ENCODE results near the gene CNMD.
"Not testable (repeated sequence)": the region's sequence is repeated elsewhere in the genome, so short reads cannot be mapped to it uniquely, and the experiment has no call there.

CNMD gene

DNA sequence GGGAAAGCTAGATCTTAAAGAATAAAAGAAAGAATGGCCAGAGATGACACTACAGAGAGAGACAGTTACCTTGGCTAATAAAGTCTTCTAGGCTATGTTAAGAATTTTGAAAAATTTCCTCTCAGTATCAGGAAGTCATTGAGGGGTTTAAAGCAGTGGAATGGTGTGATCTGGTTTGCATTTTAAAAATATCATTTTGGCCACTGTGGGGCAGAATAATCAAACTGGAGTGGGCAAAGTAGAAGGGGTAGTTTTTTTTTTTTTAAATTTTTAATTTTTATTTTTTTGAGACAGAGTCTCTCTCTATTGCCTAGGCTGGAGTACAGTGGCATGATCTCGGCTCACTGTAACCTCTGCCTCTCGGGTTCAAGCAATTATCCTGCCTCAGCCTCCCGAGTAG is 4.4 kb upstream of the CNMD start:
- no peak for FAIRE-seq

DNA sequence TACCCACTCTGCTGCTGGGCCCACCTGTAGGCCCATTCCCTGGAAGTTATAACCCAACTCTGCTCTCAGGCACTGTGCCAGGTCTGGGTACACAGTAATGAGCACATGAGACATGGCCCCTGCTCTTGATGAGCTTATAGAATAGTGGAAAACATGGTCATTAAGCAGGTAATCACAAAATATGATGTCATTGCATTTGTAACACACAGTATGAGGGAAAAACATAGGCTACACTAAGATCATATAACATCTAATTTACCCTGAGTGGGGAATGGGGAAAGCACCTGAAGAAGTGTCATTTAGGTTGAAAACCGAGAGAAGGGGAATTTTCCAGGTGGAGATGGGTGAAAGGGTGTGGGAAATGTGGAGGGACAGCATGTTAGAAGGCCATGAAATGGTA is 3.9 kb upstream of the CNMD start:
- FAIRE-seq = no peak

DNA sequence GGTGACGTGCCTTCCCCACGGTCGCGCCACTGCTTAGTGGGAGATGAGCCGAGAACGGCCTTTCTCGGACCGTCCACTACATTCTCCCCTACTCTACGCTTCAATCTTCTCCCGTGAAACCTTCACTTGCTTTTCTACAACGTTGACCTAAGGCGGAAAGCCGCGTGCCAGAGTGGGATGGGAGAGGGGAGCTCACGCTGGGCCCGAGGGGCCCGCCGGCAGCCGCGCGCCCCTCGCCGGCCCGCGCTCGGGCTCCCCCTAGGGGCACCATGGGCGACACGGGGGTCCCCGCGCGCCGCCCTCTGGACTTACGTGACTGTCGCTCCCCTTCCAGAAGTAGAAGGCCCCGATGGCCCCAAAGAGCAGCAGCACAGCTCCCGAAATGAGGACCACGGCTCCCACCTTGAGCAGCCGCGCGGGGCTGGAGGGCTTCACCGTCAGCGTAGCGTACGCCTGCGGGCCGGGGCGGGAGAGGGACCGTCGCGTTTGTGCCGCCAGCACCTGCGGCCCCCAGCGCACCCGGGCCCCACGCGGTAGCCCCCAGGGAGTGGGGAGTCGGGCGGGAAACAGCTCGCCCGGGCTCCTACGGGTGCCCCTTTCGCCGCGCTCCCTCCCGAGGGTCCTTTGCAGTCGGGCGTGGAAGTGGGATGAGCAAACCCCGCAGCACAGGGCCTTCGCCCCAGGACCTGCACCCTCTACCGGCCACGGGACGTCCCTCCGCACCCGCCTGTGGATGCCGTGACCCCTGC is 727 bp downstream of the CNMD start:
- FAIRE-seq = no peak

DNA sequence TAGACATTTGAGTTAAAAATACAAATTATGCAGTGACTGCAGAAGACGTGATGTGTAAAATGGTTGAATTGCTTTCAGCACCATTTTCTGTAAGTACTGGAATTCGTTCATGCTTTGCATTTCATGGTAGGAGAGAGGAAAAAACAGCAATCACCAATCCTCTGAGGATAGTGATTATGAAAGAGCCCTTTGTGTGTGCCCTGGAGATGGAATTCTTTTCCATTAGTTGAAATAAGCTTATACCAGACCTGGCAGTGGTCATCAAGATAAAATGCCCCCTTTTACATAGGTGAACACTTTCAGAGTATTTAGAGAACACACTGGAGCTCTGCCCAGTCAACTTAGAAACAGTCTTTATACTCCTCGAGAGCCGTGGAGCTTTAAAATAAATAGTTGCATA is 1.7 kb downstream of the CNMD start:
- FAIRE-seq = no peak

DNA sequence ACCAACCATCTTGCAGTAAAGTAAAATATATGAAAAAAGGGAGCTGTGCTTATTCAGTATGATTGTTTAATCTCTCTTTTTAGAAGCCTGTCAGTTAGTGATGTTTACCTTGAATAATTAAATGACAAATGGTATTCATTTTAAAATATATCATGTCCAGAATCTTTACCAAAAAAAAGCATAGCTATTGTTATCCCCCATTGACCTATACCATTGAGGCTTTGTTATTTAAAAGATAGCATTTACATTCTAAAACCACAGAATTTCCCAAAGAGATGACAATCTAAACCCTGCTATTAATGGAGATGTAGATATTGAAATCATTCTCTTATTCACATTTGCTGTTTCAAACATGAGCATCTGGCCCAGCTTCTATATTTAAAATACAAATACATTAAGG is 2.2 kb downstream of the CNMD start:
- no peak for FAIRE-seq

DNA sequence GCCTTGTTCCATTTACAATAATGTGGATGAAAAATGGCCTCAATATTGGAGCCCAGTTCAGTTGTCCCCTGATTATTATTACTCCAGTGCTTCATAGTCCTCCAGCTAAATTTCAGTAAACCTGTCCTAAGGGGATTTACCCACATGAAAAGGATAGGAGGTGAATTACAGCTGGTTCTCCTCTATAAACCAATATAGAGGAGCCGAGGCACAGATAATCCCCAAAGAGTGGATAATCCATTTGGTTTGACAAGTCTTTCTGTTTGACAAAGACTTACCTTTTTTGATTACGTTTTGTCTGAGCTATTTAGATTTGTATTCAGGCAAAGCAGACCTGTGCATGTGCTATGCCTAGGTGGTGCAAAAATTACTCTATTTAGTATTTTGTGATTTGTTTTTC is 2.7 kb downstream of the CNMD start:
- no peak for FAIRE-seq

DNA sequence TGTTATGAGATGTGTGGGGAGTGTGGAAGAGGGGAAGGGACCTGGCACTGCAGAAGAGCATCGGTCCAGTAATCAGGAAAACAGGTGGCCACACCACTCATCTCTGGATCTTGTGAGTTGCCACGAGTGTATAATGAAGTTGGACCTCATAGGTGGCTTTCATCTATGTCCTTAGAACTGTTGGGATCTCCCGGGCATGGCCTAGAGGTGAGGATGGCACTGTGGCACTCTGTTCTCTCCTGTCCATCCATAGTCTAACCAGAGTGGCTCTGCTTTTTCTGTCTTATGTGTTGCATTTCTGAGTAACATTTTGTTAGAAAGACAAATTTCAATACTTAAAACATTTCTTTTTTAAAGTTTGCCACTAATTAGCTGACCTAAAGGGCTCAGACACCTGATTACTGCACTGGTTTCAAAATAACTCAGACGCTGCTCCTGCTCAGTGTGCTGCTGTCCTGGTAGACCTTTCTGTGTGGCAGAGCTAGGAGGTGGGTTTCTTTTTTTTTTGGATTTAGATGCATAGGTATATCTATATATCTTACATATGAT is 5.5 kb downstream of the CNMD start:
- no peak for FAIRE-seq

DNA sequence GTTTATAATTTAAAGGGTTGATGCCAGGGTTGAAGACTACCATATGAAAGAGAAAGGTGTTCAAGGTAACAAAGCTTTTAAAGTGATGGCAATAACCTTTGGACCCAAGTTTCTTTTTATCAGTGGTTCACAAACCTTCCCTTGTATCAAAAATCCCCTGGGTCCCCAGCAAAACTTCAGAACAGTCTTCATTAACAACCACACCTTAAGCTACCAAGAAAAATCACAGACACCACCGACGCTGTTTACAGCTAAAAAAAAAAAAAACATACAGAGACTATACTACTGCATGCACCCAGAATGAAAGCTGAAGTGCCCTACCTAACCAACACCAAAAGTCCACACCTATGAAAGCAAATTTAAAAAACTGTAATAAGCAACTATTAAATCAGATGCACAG is 13.4 kb downstream of the CNMD start:
- FAIRE-seq = no peak

DNA sequence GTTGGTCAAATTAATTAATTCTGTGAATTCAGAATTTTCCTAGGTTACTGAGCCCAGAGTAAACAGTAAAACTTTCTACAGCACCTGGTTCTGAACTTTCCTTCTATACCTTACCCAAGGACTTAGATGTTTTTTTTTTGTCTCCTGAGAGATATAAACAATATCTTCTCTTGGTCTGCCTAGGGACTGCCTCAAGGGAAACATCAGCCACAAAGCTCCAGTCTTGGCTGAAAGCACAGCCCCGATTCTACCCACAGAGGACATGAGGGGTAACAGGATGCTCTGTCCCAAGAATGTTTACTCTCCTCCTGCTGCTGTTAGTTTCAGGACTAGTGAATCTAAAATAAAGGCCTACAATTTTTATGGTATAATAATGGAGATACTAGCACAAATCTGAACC is 14.3 kb downstream of the CNMD start:
- no peak for FAIRE-seq

DNA sequence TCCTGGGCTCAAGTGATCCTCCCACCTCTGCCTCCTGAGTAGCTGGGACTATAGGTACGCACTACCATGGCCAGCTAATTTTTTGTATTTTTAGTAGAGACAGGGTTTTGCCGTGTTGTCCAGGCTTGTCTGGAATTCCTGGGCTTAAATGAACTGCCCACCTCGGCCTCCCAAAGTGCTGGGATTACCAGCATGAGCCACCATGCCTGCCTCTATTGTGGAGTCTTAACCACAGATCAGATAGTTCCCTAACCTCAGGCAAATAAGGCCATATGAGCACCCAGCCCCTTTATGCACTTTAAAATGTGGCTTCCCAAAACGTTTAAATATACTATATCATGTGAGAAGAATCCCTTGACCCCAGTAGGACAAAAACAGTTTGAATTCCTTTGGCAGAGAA is 16.4 kb downstream of the CNMD start:
- no peak for FAIRE-seq

DNA sequence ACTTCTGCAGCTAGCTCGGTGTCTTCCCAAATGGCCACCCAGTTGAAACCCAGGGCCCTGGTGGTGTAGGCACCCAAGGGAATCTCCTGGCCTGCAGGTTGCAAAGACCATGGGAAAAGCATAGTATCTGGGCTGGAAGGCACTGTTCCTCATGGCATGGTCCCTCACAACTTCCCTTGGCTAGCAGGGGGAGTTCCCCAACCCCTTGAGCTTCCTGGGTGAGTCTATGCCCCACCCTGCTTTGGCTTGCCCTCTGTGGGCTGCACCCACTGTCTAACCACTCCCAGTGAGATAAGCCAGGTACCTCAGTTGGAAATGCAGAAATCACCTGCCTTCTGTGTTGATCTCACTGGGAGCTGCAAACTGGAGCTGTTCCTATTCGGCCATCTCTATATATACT is 18.3 kb downstream of the CNMD start:
- not testable (repeated sequence) for FAIRE-seq

DNA sequence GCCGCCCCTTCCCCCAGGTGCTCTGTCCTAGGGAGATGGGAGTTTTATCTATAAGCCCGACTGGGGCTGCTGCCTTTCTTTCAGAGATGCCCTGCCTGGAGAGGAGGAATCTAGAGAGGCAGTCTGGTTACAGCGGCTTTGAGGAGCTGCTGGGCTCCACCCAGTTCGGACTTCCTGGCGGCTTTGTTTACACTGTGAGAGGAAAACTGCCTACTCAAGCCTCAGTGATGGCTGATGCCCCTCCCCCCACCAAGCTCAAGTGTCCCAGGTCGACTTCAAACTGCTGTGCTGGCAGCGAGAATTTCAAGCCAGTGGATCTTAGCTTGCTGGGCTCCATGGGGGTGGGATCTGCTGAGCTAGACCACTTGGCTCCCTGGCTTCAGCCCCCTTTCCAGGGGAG is 18.7 kb downstream of the CNMD start:
- not testable (repeated sequence) for FAIRE-seq

DNA sequence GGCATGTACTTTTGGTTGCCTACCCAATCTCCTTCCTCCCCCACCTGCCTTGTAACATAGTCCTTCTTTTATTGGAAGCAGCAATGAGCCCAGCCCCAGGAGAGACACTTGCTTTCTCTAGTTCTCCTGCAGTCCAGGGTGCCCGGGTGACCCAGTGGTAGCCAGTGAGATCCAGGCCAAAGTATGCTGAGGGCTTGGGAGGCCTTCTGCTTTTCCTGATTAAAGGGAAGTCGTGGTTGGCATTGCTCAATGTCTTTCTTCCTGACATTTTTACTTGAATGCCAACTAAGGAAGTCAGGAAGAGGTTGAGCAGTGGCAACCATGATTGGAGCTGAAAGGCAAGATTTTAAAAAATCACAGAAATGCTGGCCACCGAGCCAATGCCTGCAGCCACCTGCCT is 25.7 kb downstream of the CNMD start:
- no peak for FAIRE-seq

DNA sequence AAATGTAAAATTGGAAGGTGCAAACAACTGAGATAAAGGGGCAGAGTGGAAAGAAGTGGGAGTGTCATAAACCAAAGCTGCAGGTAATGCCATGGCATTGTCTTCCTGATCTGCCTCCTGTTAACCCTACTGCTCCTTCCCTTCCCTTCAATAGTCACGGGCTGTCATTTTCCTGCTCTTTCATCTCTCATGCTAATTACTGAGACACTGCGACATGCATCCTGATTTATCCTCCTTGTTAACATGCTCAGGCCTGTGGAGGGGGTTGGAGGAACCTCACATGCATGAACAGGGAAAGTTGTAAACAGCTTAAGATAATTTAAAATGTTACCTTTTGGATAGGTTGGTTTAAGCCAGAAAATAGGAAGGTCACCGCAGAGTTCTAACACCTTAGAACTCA is 27.2 kb downstream of the CNMD start:
- FAIRE-seq = no peak

DNA sequence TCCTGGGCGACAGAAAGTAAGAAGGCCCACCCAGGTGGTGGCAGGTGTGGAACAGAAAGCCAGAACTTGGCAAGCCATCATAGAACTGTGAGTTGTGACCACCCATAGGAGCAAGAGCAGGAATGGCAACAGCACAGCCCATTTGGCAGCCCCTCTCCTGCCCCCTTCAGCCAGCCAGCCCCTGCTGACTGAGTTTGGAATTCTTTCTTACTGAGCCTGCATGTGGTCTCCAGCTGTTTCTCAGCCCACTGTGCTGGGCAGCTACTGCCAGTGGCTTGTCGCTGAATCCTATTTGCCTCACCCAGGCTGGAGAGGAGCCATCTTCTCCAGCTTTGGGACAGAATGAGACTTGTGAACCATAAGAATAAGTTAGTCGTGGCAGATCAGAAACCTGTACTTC is 28.3 kb downstream of the CNMD start:
- no peak for FAIRE-seq

DNA sequence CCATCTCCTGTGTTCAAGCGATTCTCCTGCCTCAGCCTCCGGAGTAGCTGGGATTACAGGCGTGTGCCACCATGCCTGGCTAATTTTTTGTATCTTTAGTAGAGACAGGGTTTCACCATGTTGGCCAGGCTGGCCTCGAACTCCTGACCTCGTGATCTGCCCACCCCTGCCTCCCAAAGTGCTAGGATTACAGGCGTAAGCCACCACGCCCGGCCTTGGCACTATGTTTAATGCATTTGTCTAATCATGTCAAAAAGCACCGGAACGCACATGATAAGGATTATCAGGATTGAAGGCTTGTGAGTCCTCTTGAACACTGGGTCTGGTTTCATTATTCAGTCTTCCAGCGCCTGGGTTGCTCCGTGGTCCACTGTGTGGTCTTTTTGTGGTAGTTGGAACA is 31.4 kb downstream of the CNMD start:
- FAIRE-seq = not testable (repeated sequence)

DNA sequence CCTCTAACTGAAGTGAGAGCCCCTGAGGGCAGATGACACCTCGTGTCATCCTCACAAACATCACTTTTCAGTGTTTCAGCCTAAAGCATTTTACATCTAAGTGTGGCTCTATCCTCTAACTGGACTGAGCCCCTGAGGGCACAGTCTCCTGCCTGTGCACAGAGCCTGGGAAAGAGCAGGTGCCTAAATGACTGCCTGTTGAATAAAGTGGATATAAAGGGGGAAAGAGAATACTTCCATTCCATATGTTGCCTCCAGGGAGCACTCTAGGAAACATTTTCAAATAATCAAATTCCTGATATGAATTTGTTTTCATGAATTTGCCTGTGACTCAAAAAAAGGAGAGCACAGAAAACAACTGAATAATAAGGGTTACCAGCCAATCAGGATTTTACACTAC is 32.2 kb downstream of the CNMD start:
- no peak for FAIRE-seq

DNA sequence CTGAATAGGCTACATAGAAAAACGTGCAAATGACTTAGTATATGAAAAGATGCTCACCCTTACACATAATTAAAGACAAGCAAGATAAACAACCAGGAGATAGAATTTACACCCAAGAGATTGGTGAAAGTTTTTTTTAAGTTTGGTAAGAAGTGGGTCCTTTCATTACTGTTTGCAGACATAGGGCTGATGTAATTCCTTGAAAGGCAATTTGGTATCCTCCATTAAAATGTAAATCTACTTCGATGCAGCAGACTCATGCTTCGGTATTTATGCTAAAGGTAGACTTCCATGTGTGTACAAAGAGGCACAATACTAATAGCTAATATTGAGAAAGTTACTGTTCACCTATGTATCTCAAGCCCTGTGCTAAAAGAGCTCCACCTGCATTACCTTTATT is 33.5 kb downstream of the CNMD start:
- FAIRE-seq = no peak

DNA sequence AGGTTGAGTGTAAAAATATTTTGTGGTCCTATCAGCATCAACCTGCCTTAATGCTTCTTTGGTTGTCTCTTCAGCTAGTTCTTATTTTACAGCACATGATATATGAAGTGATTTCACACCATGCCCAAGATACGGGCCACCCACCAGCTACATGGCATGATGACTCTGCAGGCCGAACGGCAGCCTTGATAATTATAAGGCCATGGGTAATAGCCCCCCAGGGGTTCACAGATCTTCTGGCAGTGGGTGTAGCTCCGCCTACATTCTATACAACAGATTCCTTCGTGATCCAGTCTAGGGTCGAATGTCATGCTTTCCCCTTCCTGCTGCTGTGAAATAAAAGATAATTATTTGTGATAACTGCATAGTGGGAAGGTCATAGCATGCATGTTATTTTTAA is 36.1 kb downstream of the CNMD start:
- no peak for FAIRE-seq

DNA sequence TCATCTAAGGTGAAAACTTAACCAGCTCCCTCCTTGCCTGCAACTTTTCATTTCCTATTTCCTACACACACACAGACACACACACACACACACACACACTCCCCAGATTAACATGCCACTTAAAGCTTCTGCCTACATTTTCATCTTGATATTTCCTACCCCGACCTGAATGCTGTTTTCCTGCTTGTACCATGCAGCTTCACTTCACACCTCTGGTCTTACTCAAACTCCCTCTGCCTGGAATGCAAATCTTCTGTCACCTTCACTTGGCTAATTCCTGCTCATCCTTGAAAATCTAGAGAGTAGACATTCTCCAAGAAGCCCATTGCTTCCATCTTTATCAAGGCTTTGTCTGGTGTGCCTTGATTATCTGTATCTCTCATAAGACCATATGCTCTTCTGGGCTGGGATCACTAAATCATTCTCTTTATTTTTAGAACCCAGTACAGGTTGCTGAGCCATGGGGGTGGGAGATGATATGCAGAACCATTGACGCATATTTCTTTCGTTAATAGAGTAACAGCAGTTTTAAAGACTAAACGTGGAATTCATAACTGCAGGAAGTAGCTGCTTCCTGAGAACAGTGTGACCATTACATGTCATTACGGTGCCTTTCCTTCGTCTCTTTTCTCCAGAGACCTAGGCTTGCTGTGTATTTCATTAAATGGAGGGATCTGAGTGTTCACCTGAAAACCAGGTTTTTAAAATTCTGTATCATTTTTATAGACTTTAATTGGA is 37.7 kb downstream of the CNMD start:
- no peak for FAIRE-seq

DNA sequence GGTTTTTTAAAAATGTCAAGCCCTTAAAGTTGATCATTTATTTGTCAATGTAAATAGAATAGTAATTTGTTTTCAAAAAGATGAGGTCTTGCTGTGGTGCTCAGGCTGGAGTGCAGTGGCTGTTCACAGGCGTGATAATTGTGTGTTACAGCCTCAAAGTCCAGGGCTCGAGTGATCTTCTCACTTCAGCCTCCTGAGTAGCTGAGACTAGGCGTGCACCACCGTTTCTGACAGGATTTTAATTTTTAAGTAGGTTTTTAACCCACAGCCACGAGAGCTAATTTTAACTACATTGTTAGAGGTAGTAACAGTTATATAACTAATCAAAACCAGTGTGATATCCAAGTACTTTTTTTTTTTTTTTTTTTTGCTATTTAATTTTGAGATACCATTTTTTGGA is 43.1 kb downstream of the CNMD start:
- no peak for FAIRE-seq

DNA sequence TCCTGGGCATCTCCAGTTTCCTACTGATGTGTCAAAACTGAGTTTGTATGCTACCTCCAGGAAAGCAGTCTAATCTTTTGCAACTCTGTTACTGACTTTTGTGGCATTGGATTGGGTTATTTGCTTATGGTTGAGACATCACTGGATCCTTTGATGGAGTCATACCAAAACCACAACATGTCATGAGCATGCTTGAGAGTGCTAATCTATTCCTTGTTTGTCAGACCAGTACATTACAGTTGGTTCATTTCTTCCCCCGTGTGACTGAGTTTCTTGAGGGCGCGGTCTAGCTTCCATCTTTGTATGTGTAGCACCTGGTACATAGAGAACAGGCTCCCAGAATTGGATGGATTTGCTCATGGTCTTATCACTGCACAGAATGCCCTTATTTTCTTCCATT is 43.8 kb downstream of the CNMD start:
- no peak for FAIRE-seq

DNA sequence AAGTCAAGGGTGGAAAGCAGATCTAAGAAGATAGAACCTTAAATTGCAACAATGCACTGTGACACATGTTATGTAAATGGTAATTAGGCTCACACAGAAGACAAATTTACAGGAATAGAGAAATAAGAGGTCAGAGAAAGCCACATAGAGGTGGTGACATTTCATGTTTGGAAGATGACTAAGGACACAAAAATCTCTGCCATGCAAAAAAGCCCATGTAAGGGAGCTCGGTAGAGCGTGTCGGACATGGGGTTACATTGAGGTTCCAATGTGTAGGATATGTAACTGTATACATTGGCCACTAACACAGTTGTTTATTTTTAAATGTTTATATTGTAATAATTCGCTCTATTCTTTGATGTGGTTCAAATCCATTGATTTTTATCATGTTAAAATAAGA is 53.2 kb downstream of the CNMD start:
- FAIRE-seq = no peak

DNA sequence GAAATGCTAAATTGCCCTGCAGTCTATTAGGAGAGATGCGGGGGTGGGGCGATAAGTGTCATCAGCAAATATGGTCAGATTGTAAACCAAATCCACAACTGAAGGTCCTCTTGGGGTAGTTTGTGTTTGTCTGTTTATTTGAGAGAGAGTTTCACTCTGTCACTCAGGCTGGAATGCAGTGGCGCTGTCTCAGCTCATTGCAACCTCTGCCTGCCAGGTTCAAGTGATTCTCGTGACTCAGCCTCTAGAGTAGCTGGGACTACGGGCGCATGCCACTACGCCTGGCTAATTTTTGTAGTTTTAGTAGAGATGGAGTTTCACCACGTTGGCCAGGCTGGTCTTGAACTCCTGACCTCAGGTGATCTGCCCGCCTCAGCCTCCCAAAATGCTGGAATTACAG is 53.8 kb downstream of the CNMD start:
- not testable (repeated sequence) for FAIRE-seq

DNA sequence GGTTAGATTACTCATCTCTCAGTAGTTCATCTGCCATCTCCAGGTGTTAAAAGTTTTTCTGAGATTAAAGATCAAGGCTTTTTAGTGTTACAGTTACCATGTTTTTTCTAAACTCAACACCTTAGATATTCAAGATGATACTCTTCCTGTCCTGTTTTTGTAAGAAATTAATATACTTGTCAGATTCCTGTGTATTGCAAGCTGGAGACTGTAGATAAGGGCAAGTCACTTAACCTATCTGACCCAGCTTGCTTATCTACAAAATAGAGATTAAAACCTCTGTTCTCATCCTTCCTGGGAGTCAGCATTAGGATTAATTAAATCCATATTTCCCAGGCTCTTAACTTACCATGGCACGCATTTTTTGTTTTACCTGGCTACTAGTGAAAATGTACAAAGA is 61.8 kb downstream of the CNMD start:
- FAIRE-seq = no peak

All from G401.6 (cell line).